Liver (tissue), 9 donors: ENCODE results near the gene KEAP1. TPM values are rescaled to one million over a fixed set of nuclear protein-coding genes. Genes with fewer than 3 reads are reported as not detected.

Experiments
- DNase-seq: peaks from one replicate; pipeline ENCODE4 v3.0.0-alpha.2; 2017; ENCODE audit warnings: low spot score
- H3K27ac ChIP-seq, 2 donors: one replicate each; pipeline ENCODE4 v1.7.0; 2013; ENCODE audit warnings: inconsistent platforms in 2 of 2, low read length in 2 of 2, control low read depth in 1 of 2, low read depth in 1 of 2, mild to moderate bottlenecking in 1 of 2
- H3K27me3 ChIP-seq, 4 donors: one replicate each; pipeline versions ENCODE4 v1.6.1 to v1.7.0; 2013; ENCODE audit warnings: low read length in 3 of 4, inconsistent platforms in 1 of 4, mild to moderate bottlenecking in 1 of 4, moderate library complexity in 1 of 4; ENCODE audit not compliant: control insufficient read depth in 4 of 4, insufficient read depth in 4 of 4
- H3K36me3 ChIP-seq, 4 donors: one replicate each; pipeline versions ENCODE4 v1.6.1 to v1.7.0; 2013; ENCODE audit warnings: low read length in 3 of 4, mild to moderate bottlenecking in 3 of 4, low read depth in 1 of 4, moderate library complexity in 1 of 4; ENCODE audit not compliant: control insufficient read depth in 4 of 4, insufficient read depth in 3 of 4
- H3K4me1 ChIP-seq, 4 donors: one replicate each; pipeline versions ENCODE4 v1.6.1 to v1.7.0; 2013; ENCODE audit warnings: low read length in 3 of 4, mild to moderate bottlenecking in 3 of 4, moderate library complexity in 1 of 4; ENCODE audit not compliant: control insufficient read depth in 4 of 4, insufficient read depth in 4 of 4
- H3K4me3 ChIP-seq, 3 donors: one replicate each; pipeline versions ENCODE4 v1.6.1 to v1.7.0; 2013; ENCODE audit warnings: low read length in 3 of 3, control low read depth in 1 of 3, low read depth in 1 of 3, mild to moderate bottlenecking in 1 of 3
- H3K9ac ChIP-seq, 2 donors: one replicate each; pipeline ENCODE4 v1.7.0; 2013; ENCODE audit warnings: low read length in 2 of 2, mild to moderate bottlenecking in 2 of 2, moderate library complexity in 2 of 2, control low read depth in 1 of 2, low read depth in 1 of 2
- H3K9me3 ChIP-seq, 4 donors: one replicate each; pipeline versions ENCODE4 v1.6.1 to v1.7.0; 2013; ENCODE audit warnings: low read length in 3 of 4; ENCODE audit not compliant: control insufficient read depth in 4 of 4
- CTCF ChIP-seq: fragments of 150-350 bp; IDR thresholded peaks from 2 replicates; pipeline ENCODE4 v1.5.1; 2017; ENCODE audit warnings: improper control_type of control experiment, low read depth, low read length; ENCODE audit not compliant: missing input control
- FOXA2 ChIP-seq: IDR thresholded peaks from 2 replicates; pipeline ENCODE4 v1.6.1; 2016; ENCODE audit warnings: antibody characterized with exemption
- HNF4G ChIP-seq: IDR thresholded peaks from 2 replicates; pipeline ENCODE4 v1.6.1; 2016; ENCODE audit warnings: antibody characterized with exemption
- JUND ChIP-seq, 2 donors: IDR thresholded peaks; 2 replicates each; pipeline ENCODE4 v1.6.1; 2016; ENCODE audit warnings: antibody characterized with exemption in 2 of 2
- NR2F2 ChIP-seq: IDR thresholded peaks from 2 replicates; pipeline ENCODE4 v1.6.1; 2016; ENCODE audit warnings: antibody characterized with exemption
- REST ChIP-seq: IDR thresholded peaks from 2 replicates; pipeline ENCODE4 v1.6.1; 2016; ENCODE audit warnings: antibody characterized with exemption, mild to moderate bottlenecking
- SP1 ChIP-seq: IDR thresholded peaks from 2 replicates; pipeline ENCODE4 v1.6.1; 2018; ENCODE audit warnings: antibody characterized with exemption, mild to moderate bottlenecking
- WGBS: extraction: QIAGEN DNeasy Blood & Tissue Kit; methylation state at CpG from one replicate; pipeline ENCODE4 v1.1.7; 2013; 5-methylcytosine and 5-hydroxymethylcytosine counted together
- polyA plus RNA-seq, 2 donors: library from polyadenylated mRNA; stranded (reverse) in 1 of 2; unstranded in 1 of 2; fragments of 200-250 nt in 1 of 2; fragments of >200 nt in 1 of 2; fragmentation: Nextera tagmentation in 1 of 2; extraction: Ambion mirVana in 1 of 2; gene quantifications; one replicate each; pipeline versions ENCODE4 v1.2.1 to v1.2.3, GENCODE V29; 2013 to 2015
- total RNA-seq, 2 donors: library from RNA; depleted of rRNA; stranded (reverse); fragments of >200 nt; gene quantifications; one replicate each; pipeline ENCODE4 v1.2.3, GENCODE V29; 2014
- donor health status: healthy.
- donor health status: healthy.
- donor health status: healthy.
- donor health status: healthy.
- donor health status: healthy.

Gene KEAP1
- total and polyA plus RNA-seq, 4 donors: 44.3 to 62.3 (median 48.0) TPM

GRCh38 chr19:10518444-10519361, 15.5 kb upstream of the KEAP1 start (continued):
- TF ChIP-seq CTCF: no peak

- Histone ChIP-seq H3K27ac (peak overlapping the region in 1 of 2 donors; percentile 28), H3K4me3 (peak overlapping the region in 1 of 3 donors; percentile 27), H3K9ac (no peak overlapping the region), H3K9me3 (no peaks in the 10 kb centered on the region), H3K27me3 (peaks cover 2 to 21% (median 4%) of the 10 kb centered on the region in 4 donors), H3K4me1 (peaks cover 2 to 27% (median 11%) of the 10 kb centered on the region in 4 donors), H3K36me3 (no peaks in the 10 kb centered on the region)
- no peak for DNase-seq
- TF ChIP-seq REST: no peak
- TF ChIP-seq NR2F2: no peak
- TF ChIP-seq CTCF: no peak
- TF ChIP-seq SP1: no peak
- TF ChIP-seq JUND (IDR thresholded peaks at IDR 0.05): no peak
- WGBS: 4% methylated on average over 27 of the region's 27 CpGs
These were observed 14.7 kb upstream of the KEAP1 start for GRCh38 chr19:10517760-10518443.

GRCh38 chr19:10517361-10517759, 14.2 kb upstream of the KEAP1 start, which contains the start of gene S1PR5:
TSS of gene S1PR5 (minus strand) at chr19:10517447. CDS start at chr19:10515011, 2,436 bp downstream.
- peaks cover 2 to 21% (median 4%) of the 10 kb centered on the region in 4 donors for H3K27me3 ChIP-seq
- TF ChIP-seq HNF4G (no peak), FOXA2 (no peak)
- H3K27ac ChIP-seq: peak within 1 kb of the TSS in 1 of 2 donors; percentile 28
- no peaks in the 10 kb centered on the region for H3K36me3 ChIP-seq
- H3K9me3 ChIP-seq: no peaks in the 10 kb centered on the region
- peak within 1 kb of the TSS in 1 of 2 donors; percentile 22 for H3K9ac ChIP-seq
- peaks cover 2 to 27% (median 11%) of the 10 kb centered on the region in 4 donors for H3K4me1 ChIP-seq
- WGBS: 2% methylated on average over 39 of the region's 39 CpGs
- no peak for DNase-seq
- H3K4me3 ChIP-seq: peak within 1 kb of the TSS in 1 of 3 donors; percentile 27
